Activated naive CD8-positive, alpha-beta T cell treated with anti-CD3 and anti-CD28 coated beads, Interleukin-2, amount 50 U/mL, for 16 hours (primary cell): ENCODE results near the gene ZCCHC7.
"Not testable (repeated sequence)": the region's sequence is repeated elsewhere in the genome, so short reads cannot be mapped to it uniquely, and the experiment has no call there.

Source experiments
- DNase-seq: peaks from one replicate; pipeline ENCODE4 v3.0.0-alpha.2; 2020; ENCODE audit warnings: low read depth, low spot score

The ZCCHC7 gene

GRCh38 chr9:37293664-37294524 is 173.5 kb downstream of the ZCCHC7 start:
- no peak for DNase-seq

GRCh38 chr9:37295178-37295577 is 174.8 kb downstream of the ZCCHC7 start:
- DNase-seq, result no peak

GRCh38 chr9:37295796-37296195 is 175.4 kb downstream of the ZCCHC7 start:
- DNase-seq, result no peak

- no peak for DNase-seq
Measured at GRCh38 chr9:37297592-37297991, 177.2 kb downstream of the ZCCHC7 start.

GRCh38 chr9:37300620-37301019 is 180.2 kb downstream of the ZCCHC7 start:
- no peak for DNase-seq

GRCh38 chr9:37301042-37301853 is 180.9 kb downstream of the ZCCHC7 start:
- no peak for DNase-seq

- DNase-seq, result no peak
Measured at GRCh38 chr9:37301854-37302172, 181.4 kb downstream of the ZCCHC7 start.

- no peak for DNase-seq
Measured at GRCh38 chr9:37302277-37302676, 181.9 kb downstream of the ZCCHC7 start.

- DNase-seq, result not testable (repeated sequence)
Measured at GRCh38 chr9:37303272-37303671, 182.9 kb downstream of the ZCCHC7 start.

- no peak for DNase-seq
Measured at GRCh38 chr9:37309136-37309535, 188.8 kb downstream of the ZCCHC7 start.

GRCh38 chr9:37311938-37312708 is 191.7 kb downstream of the ZCCHC7 start:
- DNase-seq, result no peak

- DNase-seq, result no peak
Measured at GRCh38 chr9:37324261-37324683, 203.9 kb downstream of the ZCCHC7 start.

- DNase-seq, result no peak
Measured at GRCh38 chr9:37324691-37325490, 204.5 kb downstream of the ZCCHC7 start.

- no peak for DNase-seq
Measured at GRCh38 chr9:37325778-37326177, 205.4 kb downstream of the ZCCHC7 start.

GRCh38 chr9:37327553-37327952 is 207.2 kb downstream of the ZCCHC7 start:
- no peak for DNase-seq

GRCh38 chr9:37328556-37329227 is 208.3 kb downstream of the ZCCHC7 start:
- no peak for DNase-seq

- DNase-seq, result no peak
Measured at GRCh38 chr9:37329576-37329975, 209.2 kb downstream of the ZCCHC7 start.

GRCh38 chr9:37331871-37332270 is 211.5 kb downstream of the ZCCHC7 start:
- DNase-seq, result no peak

GRCh38 chr9:37332578-37332977 is 212.2 kb downstream of the ZCCHC7 start:
- no peak for DNase-seq

GRCh38 chr9:37333288-37333687 is 212.9 kb downstream of the ZCCHC7 start:
- DNase-seq, result no peak

GRCh38 chr9:37335238-37335637 is 214.9 kb downstream of the ZCCHC7 start:
- no peak for DNase-seq
